ENCODE measurements around the gene CDON. TPM values are rescaled to one million over a fixed set of nuclear protein-coding genes. Genes with fewer than 3 reads are reported as not detected.

The CDON gene
- total and polyA plus RNA-seq, 2 donors (not counting 3 experiments of a cell fraction or from before 2014, with no cell fraction given) = 1.6 to 3.8 TPM

GRCh38 chr11:126086248-126086647, 23.6 kb upstream of the CDON start:
- ChIA-PET CTCF (no interaction called here), POLR2A (no interaction called here)
- Histone ChIP-seq H3K9ac (replicated peaks; ENCODE audit: extremely low read depth, insufficient read depth, low read length) (no peak overlapping the region), H4K20me1 (replicated peaks; ENCODE audit: control insufficient read depth, extremely low read depth, insufficient read depth, low read length) (no peaks in the 10 kb centered on the region), H3K4me3 (replicated peaks in 1 of 3; ENCODE audit: insufficient read depth in 1 of 3, low read depth in 1 of 3, low read length in 3 of 3) (no peak overlapping the region), H3K27me3 (ENCODE audit: control insufficient read depth in 2 of 2, insufficient read depth in 2 of 2, low read length in 2 of 2) (no peaks in the 10 kb centered on the region), H3K4me1 (ENCODE audit: control insufficient read depth, extremely low read depth, insufficient read depth, low read length) (no peaks in the 10 kb centered on the region), H3K79me2 (ENCODE audit: control insufficient read depth, insufficient read depth, low read length) (no peaks in the 10 kb centered on the region), H2AFZ (ENCODE audit: low read depth, low read length) (no peak overlapping the region), H3K9me3 (replicated peaks; ENCODE audit: control insufficient read depth, insufficient read depth, low read length) (no peaks in the 10 kb centered on the region), H3K9me1 (replicated peaks; ENCODE audit: control insufficient read depth, extremely low read depth, insufficient read depth, low read length) (no peaks in the 10 kb centered on the region), H3K27ac (ENCODE audit: insufficient read depth, low read depth, low read length) (no peak overlapping the region), H3K4me2 (ENCODE audit: insufficient read depth, low read length) (no peak overlapping the region), H3K36me3 (ENCODE audit: control insufficient read depth in 2 of 2, extremely low read depth in 1 of 2, insufficient read depth in 2 of 2, low read length in 2 of 2) (no peaks in the 10 kb centered on the region)
- TF ChIP-seq GATA2 (IDR thresholded peaks at IDR 0.05; ENCODE audit: insufficient read depth, insufficient read length, low read depth, low read length) (no peak), MAX (IDR thresholded peaks at IDR 0.05; ENCODE audit: insufficient read depth, insufficient read length) (no peak), POLR2A (IDR thresholded peaks at IDR 0.05; ENCODE audit: low read depth, low read length) (no peak), MYC (IDR thresholded peaks at IDR 0.05; ENCODE audit: low read depth, low read length) (no peak), POLR2AphosphoS5 (IDR thresholded peaks at IDR 0.05; ENCODE audit: insufficient read depth, low read depth, low read length) (no peak), EZH2 (IDR thresholded peaks at IDR 0.05; ENCODE audit: borderline replicate concordance, low read depth, low read length, severe bottlenecking) (no peak), FOS (IDR thresholded peaks at IDR 0.05; ENCODE audit: borderline replicate concordance, insufficient read depth, low read length) (no peak), JUN (IDR thresholded peaks at IDR 0.05; ENCODE audit: borderline replicate concordance, insufficient read depth, insufficient read length, low read depth) (no peak)
- dilution Hi-C loops (cut with MboI; ENCODE audit: extremely low pct_ligation_motif_present, low sequenced_read_pairs) (no loop called here), intact Hi-C loops (cut with micrococcal nuclease) (no loop called here)
- no TSS peak for BruUV-seq (replicated peaks)
- FAIRE-seq = no peak
- DNase-seq (ENCODE audit: low read depth, low spot score) = no peak

GRCh38 chr11:126084608-126084912, 21.9 kb upstream of the CDON start:
- H3K4me2 ChIP-seq (ENCODE audit: insufficient read depth, low read length) = no peak overlapping the region
- dilution Hi-C loops (cut with MboI; ENCODE audit: extremely low pct_ligation_motif_present, low sequenced_read_pairs) (no loop called here), intact Hi-C loops (cut with micrococcal nuclease) (no loop called here)
- TF ChIP-seq MAX (IDR thresholded peaks at IDR 0.05; ENCODE audit: insufficient read depth, insufficient read length) (no peak), FOS (IDR thresholded peaks at IDR 0.05; ENCODE audit: borderline replicate concordance, insufficient read depth, low read length) (no peak), EZH2 (IDR thresholded peaks at IDR 0.05; ENCODE audit: borderline replicate concordance, low read depth, low read length, severe bottlenecking) (no peak), MYC (IDR thresholded peaks at IDR 0.05; ENCODE audit: low read depth, low read length) (no peak)
- no peak for FAIRE-seq
- H3K9me3 ChIP-seq (replicated peaks; ENCODE audit: control insufficient read depth, insufficient read depth, low read length) = no peaks in the 10 kb centered on the region
- no peak overlapping the region for H3K9ac ChIP-seq (replicated peaks; ENCODE audit: extremely low read depth, insufficient read depth, low read length)
- H3K79me2 ChIP-seq (ENCODE audit: control insufficient read depth, insufficient read depth, low read length) = no peaks in the 10 kb centered on the region
- no peak overlapping the region for H3K4me3 ChIP-seq (replicated peaks in 1 of 3; ENCODE audit: insufficient read depth in 1 of 3, low read depth in 1 of 3, low read length in 3 of 3)
- BruUV-seq (replicated peaks) = no TSS peak
- no peaks in the 10 kb centered on the region for H3K9me1 ChIP-seq (replicated peaks; ENCODE audit: control insufficient read depth, extremely low read depth, insufficient read depth, low read length)
- H2AFZ ChIP-seq (ENCODE audit: low read depth, low read length) = no peak overlapping the region
- no peaks in the 10 kb centered on the region for H3K27me3 ChIP-seq (ENCODE audit: control insufficient read depth in 2 of 2, insufficient read depth in 2 of 2, low read length in 2 of 2)
- ChIA-PET POLR2A (no interaction called here), CTCF (interaction anchor here (0.6 kb wide), 2 partner anchors 12 to 15 kb away, joined by 3 read pairs; no protein-coding TSS in a partner anchor)
- no peak for DNase-seq (ENCODE audit: low read depth, low spot score)
- H3K27ac ChIP-seq (ENCODE audit: insufficient read depth, low read depth, low read length) = no peak overlapping the region
- H3K4me1 ChIP-seq (ENCODE audit: control insufficient read depth, extremely low read depth, insufficient read depth, low read length) = no peaks in the 10 kb centered on the region
- no peaks in the 10 kb centered on the region for H4K20me1 ChIP-seq (replicated peaks; ENCODE audit: control insufficient read depth, extremely low read depth, insufficient read depth, low read length)
- no peaks in the 10 kb centered on the region for H3K36me3 ChIP-seq (ENCODE audit: control insufficient read depth in 2 of 2, extremely low read depth in 1 of 2, insufficient read depth in 2 of 2, low read length in 2 of 2)
